Chondrocyte (in vitro differentiated cells): Measurements from ENCODE around the gene TUBB4B. TPM values are rescaled to one million over a fixed set of nuclear protein-coding genes. Genes with fewer than 3 reads are reported as not detected.

ENCODE experiments used
- DNase-seq: peaks from one replicate; pipeline ENCODE4 v3.0.0; 2021; ENCODE audit warnings: mixed read lengths, low spot score
- H3K27ac Mint-ChIP-seq: one replicate; pipeline ENCODE4 v1.8.0; 2021; ENCODE audit warnings: mild to moderate bottlenecking, moderate library complexity, mixed read lengths; ENCODE audit not compliant: unreplicated experiment
- H3K27me3 Mint-ChIP-seq: 2 replicates; pipeline ENCODE4 v1.8.0; 2021; ENCODE audit warnings: low read depth, mixed read lengths
- H3K36me3 Mint-ChIP-seq: 2 replicates; pipeline ENCODE4 v1.8.0; 2021; ENCODE audit warnings: low read depth, mixed read lengths
- H3K4me1 Mint-ChIP-seq: 2 replicates; pipeline ENCODE4 v1.8.0; 2021; ENCODE audit warnings: low read depth, mild to moderate bottlenecking, mixed read lengths
- H3K4me3 Mint-ChIP-seq: one replicate; pipeline ENCODE4 v1.8.0; 2021; ENCODE audit warnings: mild to moderate bottlenecking, moderate library complexity, mixed read lengths; ENCODE audit not compliant: unreplicated experiment
- H3K9me3 Mint-ChIP-seq: 2 replicates; pipeline ENCODE4 v1.8.0; 2021; ENCODE audit warnings: low read depth, mixed read lengths
- total RNA-seq: library from RNA; stranded (reverse); gene quantifications from 3 replicates; pipeline ENCODE4 v1.2.1, GENCODE V29; 2021
- TF ChIP-seq, protein P1 (sequence below): fragments of 200-600 bp; sonication (generic); IDR thresholded peaks from 2 replicates; pipeline ENCODE4 v1.5.0; 2021; ENCODE audit warnings: antibody characterized with exemption, mild to moderate bottlenecking, moderate library complexity

Gene TUBB4B
- total RNA-seq, 1 donor from 2014 or later, result 117 TPM

DNA sequence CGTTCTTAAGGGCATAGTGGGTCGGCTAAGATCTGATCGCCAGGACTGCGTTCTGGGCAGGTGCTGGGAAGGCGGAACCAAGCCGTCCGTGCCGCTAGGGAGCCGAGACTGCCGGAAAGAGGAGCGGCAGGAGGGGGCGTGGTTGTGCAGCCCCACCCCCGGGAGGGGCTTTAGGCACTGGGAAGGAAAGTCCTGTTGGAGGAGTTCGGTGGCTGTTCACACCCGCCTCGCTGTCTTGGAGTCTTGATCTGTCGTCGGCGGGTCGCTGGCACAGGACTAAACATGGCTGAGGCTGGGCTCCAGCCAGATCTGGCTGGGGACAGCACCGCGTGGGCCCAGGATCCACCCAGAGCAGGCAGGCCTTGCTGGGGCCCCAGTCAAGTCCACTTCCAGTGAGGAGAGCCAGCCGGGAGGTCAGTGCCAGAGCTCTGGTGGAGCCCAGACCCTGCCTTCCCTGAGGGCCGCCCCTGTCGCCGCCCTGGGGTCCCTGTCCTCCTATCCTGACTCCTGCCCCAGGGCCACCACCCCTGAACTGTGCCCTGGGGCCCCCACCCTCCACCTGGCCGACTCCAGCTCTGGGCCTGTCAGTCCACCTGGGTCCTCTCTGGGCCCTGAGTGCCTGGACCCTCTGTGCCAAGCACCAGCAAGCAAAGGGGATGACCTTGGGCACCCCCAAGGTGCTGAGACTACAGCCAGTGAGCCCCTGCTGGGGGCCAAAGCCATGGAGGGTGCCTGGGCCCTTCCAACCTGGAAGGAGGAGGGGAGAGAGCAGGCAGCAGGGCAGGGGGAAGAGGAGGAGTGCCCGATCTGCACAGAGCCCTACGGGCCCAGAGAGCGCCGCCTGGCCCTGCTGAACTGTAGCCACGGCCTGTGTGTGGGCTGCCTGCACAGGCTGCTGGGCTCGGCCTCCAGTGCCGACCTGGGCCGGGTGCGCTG is 23.5 kb upstream of the TUBB4B start:
- H3K9me3 Mint-ChIP-seq, result no peaks in the 10 kb centered on the region
- H3K4me3 Mint-ChIP-seq, result no peak overlapping the region
- peaks cover 2% of the 10 kb centered on the region for H3K36me3 Mint-ChIP-seq
- H3K27ac Mint-ChIP-seq, result no peak overlapping the region
- DNase-seq, result no peak
- TF ChIP-seq, protein P1, sequence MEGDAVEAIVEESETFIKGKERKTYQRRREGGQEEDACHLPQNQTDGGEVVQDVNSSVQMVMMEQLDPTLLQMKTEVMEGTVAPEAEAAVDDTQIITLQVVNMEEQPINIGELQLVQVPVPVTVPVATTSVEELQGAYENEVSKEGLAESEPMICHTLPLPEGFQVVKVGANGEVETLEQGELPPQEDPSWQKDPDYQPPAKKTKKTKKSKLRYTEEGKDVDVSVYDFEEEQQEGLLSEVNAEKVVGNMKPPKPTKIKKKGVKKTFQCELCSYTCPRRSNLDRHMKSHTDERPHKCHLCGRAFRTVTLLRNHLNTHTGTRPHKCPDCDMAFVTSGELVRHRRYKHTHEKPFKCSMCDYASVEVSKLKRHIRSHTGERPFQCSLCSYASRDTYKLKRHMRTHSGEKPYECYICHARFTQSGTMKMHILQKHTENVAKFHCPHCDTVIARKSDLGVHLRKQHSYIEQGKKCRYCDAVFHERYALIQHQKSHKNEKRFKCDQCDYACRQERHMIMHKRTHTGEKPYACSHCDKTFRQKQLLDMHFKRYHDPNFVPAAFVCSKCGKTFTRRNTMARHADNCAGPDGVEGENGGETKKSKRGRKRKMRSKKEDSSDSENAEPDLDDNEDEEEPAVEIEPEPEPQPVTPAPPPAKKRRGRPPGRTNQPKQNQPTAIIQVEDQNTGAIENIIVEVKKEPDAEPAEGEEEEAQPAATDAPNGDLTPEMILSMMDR, result no peak
- H3K27me3 Mint-ChIP-seq, result no peaks in the 10 kb centered on the region
- H3K4me1 Mint-ChIP-seq, result peaks cover 7% of the 10 kb centered on the region

DNA sequence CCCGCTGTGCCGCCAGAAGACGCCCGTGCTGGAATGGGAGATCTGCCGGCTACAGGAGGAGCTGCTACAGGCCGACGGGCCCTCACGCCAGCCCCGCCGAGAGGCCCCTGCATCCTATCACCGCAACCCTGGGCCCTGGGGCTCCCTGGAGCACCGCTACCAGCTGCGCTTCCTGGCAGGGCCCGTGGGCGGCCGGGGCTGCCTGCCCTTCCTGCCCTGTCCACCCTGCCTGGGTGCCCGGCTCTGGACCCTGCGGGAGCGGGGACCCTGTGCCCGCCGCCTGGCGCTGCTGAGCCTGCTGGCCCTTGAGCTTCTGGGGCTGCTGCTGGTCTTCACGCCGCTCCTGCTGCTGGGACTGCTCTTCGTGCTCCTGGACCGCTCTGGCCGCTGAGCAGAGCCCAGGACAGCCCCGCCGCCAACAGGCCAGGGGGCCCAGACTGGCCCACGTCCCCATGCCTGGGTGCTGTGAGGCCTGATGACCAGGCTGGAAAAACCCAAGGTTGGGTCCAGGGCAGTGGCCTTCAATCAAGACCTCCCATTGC is 22.8 kb upstream of the TUBB4B start:
- peaks cover 11% of the 10 kb centered on the region for H3K4me1 Mint-ChIP-seq
- no peaks in the 10 kb centered on the region for H3K9me3 Mint-ChIP-seq
- no peak overlapping the region for H3K27ac Mint-ChIP-seq
- peaks cover 2% of the 10 kb centered on the region for H3K36me3 Mint-ChIP-seq
- TF ChIP-seq, protein P1, result no peak
- no peaks in the 10 kb centered on the region for H3K27me3 Mint-ChIP-seq
- no peak for DNase-seq
- H3K4me3 Mint-ChIP-seq, result no peak overlapping the region

DNA sequence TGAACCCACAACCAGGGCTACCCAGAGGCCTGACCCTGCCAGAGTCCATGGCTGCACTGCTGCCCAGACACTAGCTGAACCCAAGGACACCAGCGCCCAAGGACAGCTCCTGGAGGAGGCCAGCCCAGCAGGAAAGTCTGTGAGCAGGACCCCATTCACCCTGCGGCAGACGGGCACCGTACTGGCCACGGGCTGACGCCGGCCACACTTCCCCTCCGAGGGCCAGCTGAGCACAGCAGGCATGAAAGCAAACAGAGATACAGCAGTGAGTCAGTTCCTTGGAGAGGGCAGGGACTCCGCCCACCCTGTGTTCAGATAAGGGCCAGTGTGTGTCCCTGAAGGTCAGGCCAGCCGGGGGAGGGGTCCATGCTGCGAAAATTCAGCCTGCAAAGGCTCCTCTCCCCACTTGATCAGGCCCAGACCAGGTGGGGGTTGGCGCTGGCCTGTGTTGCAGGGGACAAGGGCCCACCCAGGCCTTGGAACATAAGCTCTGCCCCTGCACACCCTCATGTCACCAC is 22.3 kb upstream of the TUBB4B start:
- peaks cover 2% of the 10 kb centered on the region for H3K36me3 Mint-ChIP-seq
- no peaks in the 10 kb centered on the region for H3K9me3 Mint-ChIP-seq
- no peak overlapping the region for H3K4me3 Mint-ChIP-seq
- H3K27me3 Mint-ChIP-seq, result no peaks in the 10 kb centered on the region
- no peak for DNase-seq
- H3K27ac Mint-ChIP-seq, result no peak overlapping the region
- TF ChIP-seq, protein P1, result no peak
- H3K4me1 Mint-ChIP-seq, result peaks cover 11% of the 10 kb centered on the region

DNA sequence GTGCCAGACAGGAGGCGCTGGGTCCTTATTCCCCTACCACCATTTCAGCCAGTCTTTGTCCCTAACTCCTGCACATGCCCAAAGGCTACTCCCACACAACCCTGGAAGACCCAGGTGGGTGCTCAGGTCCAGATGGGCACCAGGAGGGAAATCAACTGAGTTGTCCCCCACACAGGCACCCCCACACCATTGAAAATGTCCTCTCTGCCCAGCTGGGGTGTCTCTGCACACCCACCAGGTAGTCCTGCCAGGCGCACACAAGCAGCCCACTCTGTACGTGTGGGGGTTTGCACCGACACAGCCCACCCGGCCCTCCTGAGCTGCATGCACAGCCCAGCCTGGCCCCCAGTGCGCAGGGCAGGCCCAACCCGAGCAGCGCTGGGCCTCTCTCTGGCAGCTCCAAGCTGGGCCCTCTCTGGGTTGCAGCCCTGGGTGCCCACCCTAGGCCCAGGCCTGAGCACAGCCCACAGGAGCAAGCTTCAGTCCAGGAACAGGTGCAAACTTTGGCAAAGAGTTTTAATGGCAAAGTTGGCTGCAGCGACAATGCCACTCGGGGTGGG is 21.2 kb upstream of the TUBB4B start:
- DNase-seq, result no peak
- H3K27me3 Mint-ChIP-seq, result no peaks in the 10 kb centered on the region
- H3K4me3 Mint-ChIP-seq, result no peak overlapping the region
- peaks cover 14% of the 10 kb centered on the region for H3K4me1 Mint-ChIP-seq
- H3K27ac Mint-ChIP-seq, result no peak overlapping the region
- TF ChIP-seq, protein P1, result no peak
- H3K9me3 Mint-ChIP-seq, result no peaks in the 10 kb centered on the region
- H3K36me3 Mint-ChIP-seq, result peaks cover 2% of the 10 kb centered on the region

DNA sequence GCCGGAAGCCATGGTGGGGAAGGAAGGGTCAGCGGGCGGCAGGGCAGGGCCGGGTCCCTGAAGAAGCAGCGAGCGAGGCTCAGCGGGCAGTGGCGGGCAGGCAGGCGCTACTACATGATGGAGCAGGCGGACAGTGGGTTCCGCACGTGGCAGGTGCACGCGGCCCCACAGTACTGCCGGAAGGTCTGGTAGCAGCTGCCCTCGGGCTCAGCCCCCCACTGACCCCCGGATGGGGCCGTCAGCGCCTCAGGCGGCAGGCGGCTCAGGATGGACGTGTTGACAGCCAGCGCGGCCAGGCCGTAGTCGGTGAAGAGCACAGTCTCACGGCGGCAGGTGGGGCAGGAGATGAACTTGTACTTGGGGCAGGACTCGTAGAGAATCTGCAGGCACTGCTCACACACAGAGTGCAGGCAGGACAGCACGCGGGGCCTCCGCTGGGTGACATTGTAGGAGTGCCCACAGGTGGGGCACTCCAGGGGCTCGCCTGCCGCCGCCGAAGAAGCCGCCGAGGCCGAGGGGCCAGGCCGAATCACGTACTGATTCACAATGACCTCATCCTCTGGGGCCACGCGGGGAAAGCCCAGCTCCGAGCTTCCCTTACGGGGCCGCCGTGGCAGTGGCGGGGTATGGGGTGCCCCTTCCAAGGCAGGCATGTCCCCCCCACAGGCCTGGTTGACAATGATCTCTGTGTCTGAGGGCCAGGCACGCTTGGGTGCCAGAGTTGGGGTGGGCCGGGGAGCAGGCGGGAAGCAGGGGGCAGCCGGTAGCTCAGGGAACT is 20.6 kb upstream of the TUBB4B start:
- no peaks in the 10 kb centered on the region for H3K9me3 Mint-ChIP-seq
- H3K4me3 Mint-ChIP-seq, result peak overlapping the region; percentile 2
- no peaks in the 10 kb centered on the region for H3K27me3 Mint-ChIP-seq
- no peak overlapping the region for H3K27ac Mint-ChIP-seq
- no peak for DNase-seq
- TF ChIP-seq, protein P1, result no peak
- peaks cover under 1% of the 10 kb centered on the region for H3K36me3 Mint-ChIP-seq
- H3K4me1 Mint-ChIP-seq, result peaks cover 14% of the 10 kb centered on the region
